HepG2 (cell line): ENCODE data around the gene IRS1. TPM values are rescaled to one million over a fixed set of nuclear protein-coding genes. Genes with fewer than 3 reads are reported as not detected.

Experiments used
- ATAC-seq: fragments of 200-7000 bp; cut with Tn5 transposase; 3 replicates; pipeline ENCODE4 v1.9.1; 2020; ENCODE audit warnings: mild to moderate bottlenecking, moderate library complexity
- BruUV-seq: library from RNA; stranded (reverse); fragments of 400-500 nt; replicated peaks from 2 replicates; lab custom pipeline; 2021; lab: Mats Ljungman, UMichigan
- CTCF ChIA-PET: fragments of 300-600 bp; formaldehyde crosslinking; extraction: SDS; loops from one replicate; lab custom pipeline; 2021; ENCODE audit warnings: low total read pairs, inconsistent platforms, low intra/inter-chr PET ratio; lab: Yijun Ruan, JAX
- POLR2A ChIA-PET: fragments of 350-600 bp; sonication (Branson Sonifier 250); formaldehyde crosslinking; loops from one replicate; lab custom pipeline; 2020; ENCODE audit warnings: antibody characterized with exemption, inconsistent platforms; lab: Yijun Ruan, JAX
- DNase-seq: peaks from one replicate; pipeline ENCODE4 v3.0.0-alpha.2; 2015; ENCODE audit warnings: low spot score
- FAIRE-seq: peaks from 3 replicates; lab custom pipeline; 2011; peaks lifted over from hg19 to GRCh38; lab: Jason Lieb, UNC
- H2AFZ ChIP-seq: one replicate; pipeline ENCODE4 v1.6.1; 2011; ENCODE audit warnings: low read length, inconsistent platforms
- H3K27ac ChIP-seq: fragments of 300-600 bp; 3 replicates; pipeline ENCODE4 v1.8.0; 2011; ENCODE audit warnings: mixed run types, mild to moderate bottlenecking, mixed read lengths, low read length, inconsistent platforms; ENCODE audit not compliant: insufficient read depth; ENCODE audit errors: extremely low read length
- H3K27me3 ChIP-seq, 2 experiments: fragments of 200-600 bp in 1 of 2; 2 replicates in 1 of 2; 3 replicates in 1 of 2; pipeline versions ENCODE4 v1.6.0 to v1.8.0; 2011; ENCODE audit warnings: low read length in 2 of 2, mild to moderate bottlenecking in 2 of 2, moderate library complexity in 2 of 2, inconsistent platforms in 1 of 2; ENCODE audit not compliant: insufficient read depth in 2 of 2, control insufficient read depth in 1 of 2
- H3K36me3 ChIP-seq, 2 experiments: fragments of 200-600 bp in 1 of 2; replicated peaks in 1 of 2; 2 replicates in 1 of 2; 3 replicates in 1 of 2; pipeline versions ENCODE4 v1.5.1 to v1.8.0; 2011; ENCODE audit warnings: low read length in 2 of 2, inconsistent platforms in 1 of 2; ENCODE audit not compliant: insufficient read depth in 2 of 2, control insufficient read depth in 1 of 2
- H3K4me1 ChIP-seq: 2 replicates; pipeline ENCODE4 v1.5.1; 2012; ENCODE audit warnings: low read length, inconsistent platforms; ENCODE audit not compliant: insufficient read depth
- H3K4me2 ChIP-seq: 2 replicates; pipeline ENCODE4 v1.6.0; 2011; ENCODE audit warnings: low read depth, low read length, inconsistent platforms
- H3K4me3 ChIP-seq, 3 experiments: fragments of 200-600 bp in 1 of 3; sonication (generic), shearing (Covaris generic) in 1 of 3; replicated peaks in 1 of 3; 2 replicates each; pipeline ENCODE4 v1.5.1; 2011 to 2016; ENCODE audit warnings: low read length in 3 of 3, inconsistent platforms in 2 of 3, low read depth in 2 of 3, mild to moderate bottlenecking in 2 of 3, control low read depth in 1 of 3, mixed read lengths in 1 of 3; ENCODE audit not compliant: insufficient read depth in 1 of 3
- H3K79me2 ChIP-seq: one replicate; pipeline ENCODE4 v1.6.1; 2011; ENCODE audit warnings: low read length, inconsistent platforms; ENCODE audit not compliant: insufficient read depth
- H3K9ac ChIP-seq: 2 replicates; pipeline ENCODE4 v1.6.0; 2011; ENCODE audit warnings: mild to moderate bottlenecking, low read depth, low read length, inconsistent platforms; ENCODE audit not compliant: insufficient read depth
- H3K9me3 ChIP-seq: 2 replicates; pipeline ENCODE4 v1.5.1; 2012; ENCODE audit warnings: mild to moderate bottlenecking, low read length
- H4K20me1 ChIP-seq: 2 replicates; pipeline ENCODE4 v1.6.0; 2011; ENCODE audit warnings: inconsistent platforms, mild to moderate bottlenecking, low read length, moderate library complexity; ENCODE audit not compliant: insufficient read depth
- AHR ChIP-seq: IDR thresholded peaks from 2 replicates; pipeline ENCODE4 v1.6.1; 2018; ENCODE audit warnings: missing genetic modification reagents, missing compliant biosample characterization
- ATF7 ChIP-seq, 2 experiments: fragments of 450-650 bp in 1 of 2; sonication (generic) in 1 of 2; formaldehyde crosslinking in 1 of 2; IDR thresholded peaks; 2 replicates each; pipeline versions ENCODE4 v1.4.0 to v1.6.1; 2016 to 2020; ENCODE audit warnings: antibody characterized with exemption in 1 of 2, mild to moderate bottlenecking in 1 of 2, missing genetic modification reagents in 1 of 2
- CEBPG ChIP-seq: IDR thresholded peaks from 2 replicates; pipeline ENCODE4 v1.6.1; 2016
- CERS6 ChIP-seq: sonication (generic); formaldehyde crosslinking; IDR thresholded peaks from 2 replicates; pipeline ENCODE4 v1.5.0; 2020; ENCODE audit warnings: missing genetic modification reagents
- GABPA ChIP-seq, 2 experiments: IDR thresholded peaks; 2 replicates each; pipeline ENCODE4 v1.6.1; 2011 to 2016; ENCODE audit warnings: low read depth in 2 of 2, low read length in 1 of 2, missing biosample characterization in 1 of 2, missing genetic modification characterization in 1 of 2
- GATA4 ChIP-seq: sonication (generic); IDR thresholded peaks from 2 replicates; pipeline ENCODE4 v1.6.1; 2016; ENCODE audit warnings: antibody characterized with exemption, low read depth, borderline replicate concordance
- HOXA7 ChIP-seq: sonication (generic); formaldehyde crosslinking; IDR thresholded peaks from 2 replicates; pipeline ENCODE4 v1.8.1; 2022; ENCODE audit warnings: mild to moderate bottlenecking, missing genetic modification reagents, moderate library complexity
- NFE2L1 ChIP-seq: sonication (generic); formaldehyde crosslinking; IDR thresholded peaks from 2 replicates; pipeline ENCODE4 v1.4.0; 2020; ENCODE audit warnings: missing genetic modification reagents, mild to moderate bottlenecking, borderline replicate concordance
- PBX2 ChIP-seq: IDR thresholded peaks from 2 replicates; pipeline ENCODE4 v1.6.1; 2016; ENCODE audit warnings: control low read depth
- TFE3 ChIP-seq: IDR thresholded peaks from 2 replicates; pipeline ENCODE4 v1.6.1; 2016
- USF2 ChIP-seq, 2 experiments: sonication (generic) in 1 of 2; formaldehyde crosslinking in 1 of 2; IDR thresholded peaks; 2 replicates each; pipeline versions ENCODE4 v1.5.1 to v1.6.1; 2011 to 2020; ENCODE audit warnings: borderline replicate concordance in 1 of 2, low read depth in 1 of 2, low read length in 1 of 2, mild to moderate bottlenecking in 1 of 2, missing genetic modification reagents in 1 of 2, moderate library complexity in 1 of 2
- ZNF256 ChIP-seq: sonication (generic); formaldehyde crosslinking; conservative IDR thresholded peaks from 2 replicates; pipeline ENCODE4 v1.4.0; 2020; ENCODE audit warnings: missing genetic modification reagents
- ZNF333 ChIP-seq: sonication (generic); formaldehyde crosslinking; IDR thresholded peaks from 2 replicates; pipeline ENCODE4 v1.4.0; 2020; ENCODE audit warnings: mild to moderate bottlenecking, missing genetic modification reagents, borderline replicate concordance
- ZNF543 ChIP-seq: sonication (generic); formaldehyde crosslinking; IDR thresholded peaks from 2 replicates; pipeline ENCODE4 v1.4.0; 2020; ENCODE audit warnings: mild to moderate bottlenecking, missing genetic modification reagents
- ZNF703 ChIP-seq: sonication (generic); formaldehyde crosslinking; IDR thresholded peaks from 2 replicates; pipeline ENCODE4 v1.5.1; 2020; ENCODE audit warnings: missing genetic modification reagents, mild to moderate bottlenecking, moderate library complexity, borderline replicate concordance
- ZNF784 ChIP-seq: sonication (generic); formaldehyde crosslinking; IDR thresholded peaks from 2 replicates; pipeline ENCODE4 v1.5.1; 2020; ENCODE audit warnings: missing genetic modification reagents, mild to moderate bottlenecking, borderline replicate concordance
- WGBS: methylation state at CpG from one replicate; pipeline ENCODE4 v1.1.6; 2017; ENCODE audit warnings: low lambda C conversion rate; 5-methylcytosine and 5-hydroxymethylcytosine counted together
- in situ Hi-C: cut with HindIII; loops from 2 replicates; pipeline ENCODE4 v1.10.0; 2017; ENCODE audit warnings: low pct_unique_long_range_greater_than_20kb; ENCODE audit not compliant: extremely low pct_ligation_motif_present
- intact Hi-C: fragments of 100-400 bp; cut with micrococcal nuclease; formaldehyde crosslinking; loops from one replicate; pipeline ENCODE4 v1.10.0; 2022; ENCODE audit not compliant: unreplicated experiment
- polyA plus RNA-seq, 8 experiments: library from polyadenylated mRNA; depleted of rRNA in 3 of 8; stranded (reverse) in 7 of 8; unstranded in 1 of 8; fragments of >200 nt; fragmentation: Illumina TruSeq in 4 of 8; extraction: Trizol in 4 of 8; gene quantifications; 2 replicates each; pipeline versions ENCODE4 v1.2.1 to v1.2.3, GENCODE V29; 2011 to 2016; ENCODE audit warnings: low read depth in 4 of 8, missing spikeins in 1 of 8, mixed read lengths in 1 of 8; ENCODE audit not compliant: insufficient read depth in 1 of 8
- total RNA-seq, 5 experiments: library from RNA; depleted of rRNA; stranded (reverse); fragments of >200 nt; fragmentation: Illumina TruSeq; extraction: Trizol; gene quantifications; 2 replicates each; pipeline ENCODE4 v1.2.3, GENCODE V29; 2016; ENCODE audit warnings: low read depth in 1 of 5

Gene IRS1
- total and polyA plus RNA-seq, 2 of the 13 experiments (the other 11 are each of a cell fraction or from before 2014, with no cell fraction given) = 8.7 to 9.0 TPM

GRCh38 chr2:226691255-226691654, 108.4 kb downstream of the IRS1 start:
- intact Hi-C loops = no loop called here
- TF ChIP-seq ZNF784 (CRISPR knock-in tag) = no peak
- no peak for TF ChIP-seq AHR (CRISPR knock-in tag)
- TF ChIP-seq NFE2L1 = no peak
- TF ChIP-seq ATF7 (IDR thresholded peaks at IDR 0.05) = no peak
- no peak for TF ChIP-seq ATF7 (CRISPR knock-in tag; IDR thresholded peaks at IDR 0.05)
- TF ChIP-seq ZNF703 (CRISPR knock-in tag) = no peak
- TF ChIP-seq GABPA (IDR thresholded peaks at IDR 0.05; ENCODE audit: low read depth, low read length) = no peak
- TF ChIP-seq GABPA (CRISPR knock-in tag; IDR thresholded peaks at IDR 0.05; ENCODE audit: low read depth) = no peak
- 0 out of 2 replicates have a peak, but pooled peaks have one; percentile 29 for TF ChIP-seq CEBPG (CRISPR knock-in tag)
- TF ChIP-seq ZNF256 = no peak
- no peak for TF ChIP-seq HOXA7 (CRISPR knock-in tag)
- no peak for TF ChIP-seq USF2 (IDR thresholded peaks at IDR 0.05; ENCODE audit: low read depth, low read length)
- TF ChIP-seq USF2 (CRISPR knock-in tag; IDR thresholded peaks at IDR 0.05; ENCODE audit: borderline replicate concordance) = no peak
- no peak for TF ChIP-seq ZNF333
- TF ChIP-seq PBX2 (CRISPR knock-in tag) = no peak
- TF ChIP-seq ZNF543 (CRISPR knock-in tag) = no peak
- TF ChIP-seq CERS6 (CRISPR knock-in tag) = no peak
- peak; percentile 44; the same call in 1 of the 2 replicates for TF ChIP-seq GATA4
- no peak for TF ChIP-seq TFE3 (CRISPR knock-in tag)

More at GRCh38 chr2:226691255-226691654, 108.4 kb downstream of the IRS1 start:
- Histone ChIP-seq H3K4me3 (no peak overlapping the region), H3K9me3 (no peaks in the 10 kb centered on the region), H2AFZ (peak overlapping the region; percentile 20), H3K4me1 (peaks cover 40% of the 10 kb centered on the region), H4K20me1 (no peaks in the 10 kb centered on the region), H3K36me3 (no peaks in the 10 kb centered on the region), H3K4me2 (peak overlapping the region; percentile 27; the same call in 1 of the 2 replicates), H3K27me3 (no peaks in the 10 kb centered on the region), H3K79me2 (no peaks in the 10 kb centered on the region), H3K27ac (no peak overlapping the region), H3K9ac (no peak overlapping the region)
- no TSS peak for BruUV-seq
- FAIRE-seq (no peak), ATAC-seq (peak; percentile 46; the same call in 1 of the 3 replicates), DNase-seq (peak; percentile 45)
- in situ Hi-C loops = no loop called here
- CTCF ChIA-PET = no interaction called here
- 54% methylated on average over 2 of the region's 2 CpGs for WGBS
- POLR2A ChIA-PET = no interaction called here
